Erythroblast (primary cell): ENCODE measurements around the gene CHMP5.

Source experiments
- DNase-seq, 2 experiments: peaks; one replicate each; lab custom pipeline; 2025; lab: John Stamatoyannopoulos, UW
- GATA1 ChIP-seq: IDR thresholded peaks from 2 replicates; pipeline ENCODE4 v1.6.1; 2011; ENCODE audit warnings: low read depth, mild to moderate bottlenecking, control low read depth, low read length, moderate library complexity
- POLR2A ChIP-seq: IDR thresholded peaks from 2 replicates; pipeline ENCODE4 v1.6.1; 2011; ENCODE audit warnings: mild to moderate bottlenecking, low read length

CHMP5 gene

DNA sequence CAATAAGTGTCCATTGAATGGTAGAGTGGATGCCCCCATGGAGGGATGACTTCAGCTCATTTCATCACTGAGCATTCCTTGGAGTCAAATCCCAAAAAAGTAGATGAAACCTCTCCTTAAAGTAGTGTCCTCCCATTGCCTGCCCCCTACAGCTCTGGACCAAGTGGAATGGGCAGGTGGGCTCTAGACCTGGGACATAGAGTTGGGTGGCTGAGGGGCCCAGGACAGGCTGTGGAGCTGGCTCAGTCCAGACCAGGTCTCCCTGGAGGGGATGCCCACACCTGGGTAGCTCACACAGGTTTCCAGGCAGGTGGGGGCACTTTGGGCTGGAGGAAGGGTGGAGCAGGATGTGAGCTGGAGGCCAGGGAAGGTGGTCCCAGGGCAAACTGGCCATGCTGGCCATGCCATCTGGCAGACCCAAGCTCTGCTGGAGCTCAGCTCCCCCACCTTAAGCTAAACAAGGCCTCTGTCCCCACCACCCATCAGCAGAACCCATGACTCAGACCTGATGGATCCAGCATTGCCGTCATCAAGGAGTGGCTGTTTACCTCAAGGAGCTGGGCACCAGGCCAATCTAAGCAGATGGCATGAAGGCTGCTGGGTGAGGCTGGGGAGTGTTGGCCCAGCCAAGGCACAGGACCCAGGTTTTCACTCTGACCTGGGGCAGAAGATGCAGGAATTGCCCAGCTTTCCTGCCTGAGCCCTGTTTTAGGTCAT, 31.1 kb upstream of the CHMP5 start:
- DNase-seq: peak; percentile 36 to 64
- no peak for TF ChIP-seq GATA1

DNA sequence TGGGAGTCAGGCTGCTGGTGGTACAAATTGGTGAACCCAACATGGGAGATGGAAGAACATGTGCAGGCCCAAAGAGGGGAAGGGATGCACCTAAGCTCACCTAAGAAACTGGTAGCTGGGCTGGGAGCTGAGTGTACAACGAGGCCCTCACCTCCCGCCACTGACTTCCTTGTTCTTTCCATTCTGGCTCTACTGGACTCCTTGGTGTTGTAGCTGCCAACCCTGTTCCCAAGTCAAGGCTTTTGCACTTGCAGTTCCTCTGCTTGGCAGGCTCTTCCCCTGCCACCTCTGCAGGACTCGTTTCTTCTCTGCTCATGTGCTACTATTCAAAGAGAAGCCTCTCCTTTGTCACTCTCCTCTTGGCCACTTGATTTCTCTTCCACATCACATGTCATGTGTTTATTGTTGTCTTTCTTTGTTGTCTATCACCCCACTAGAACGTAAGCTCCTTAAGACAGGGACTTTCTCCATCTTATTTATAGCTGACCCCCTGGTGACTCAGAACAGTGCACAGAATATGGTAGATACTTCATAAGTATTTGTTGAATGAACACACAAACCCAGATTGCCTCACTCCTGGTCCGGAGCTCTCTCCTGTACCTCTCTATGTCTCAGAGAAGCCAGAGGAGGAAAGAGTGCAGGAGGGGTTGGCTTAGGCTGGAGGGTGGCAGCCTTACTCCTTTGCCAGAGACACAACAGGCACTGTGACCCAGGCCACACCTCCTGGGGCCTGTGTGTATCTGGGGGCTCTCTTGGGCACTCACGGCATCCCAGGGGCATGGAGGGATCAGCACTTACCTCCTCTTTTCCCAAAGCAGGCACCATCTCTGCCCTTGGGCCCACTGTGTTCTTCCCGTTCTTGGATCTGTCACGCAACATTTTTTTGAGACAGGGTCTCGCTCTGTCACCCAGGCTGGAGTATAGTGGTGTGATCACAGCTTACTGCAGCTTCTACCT, 30.1 kb upstream of the CHMP5 start:
- no peak for TF ChIP-seq GATA1
- TF ChIP-seq POLR2A: no peak
- DNase-seq: no peak

GRCh38 chr9:33236571-33236970, 28.3 kb upstream of the CHMP5 start:
- TF ChIP-seq GATA1 (no peak), POLR2A (no peak)
- no peak for DNase-seq

DNA sequence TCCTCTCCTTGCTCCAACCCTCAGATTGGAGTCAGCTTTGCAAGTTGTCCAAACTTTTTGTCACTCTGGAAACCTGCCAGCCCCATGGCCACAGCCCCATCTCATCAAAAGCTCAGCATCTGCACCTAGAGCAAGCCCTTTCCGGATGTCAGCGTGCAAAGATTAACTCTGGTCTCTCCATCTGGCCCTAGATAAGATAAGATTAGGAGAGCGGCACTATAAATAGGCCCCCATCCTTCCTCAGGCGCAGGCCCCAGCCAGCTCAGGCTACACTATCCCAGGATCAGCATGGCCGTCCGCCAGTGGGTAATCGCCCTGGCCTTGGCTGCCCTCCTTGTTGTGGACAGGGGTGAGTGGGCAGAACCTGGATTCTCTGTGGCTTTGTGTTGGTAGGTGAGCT, 24.9 kb upstream of the CHMP5 start, which contains the start of gene SPINK4:
TSS of gene SPINK4 (plus strand) at position 247 of the 400 bp plus-strand sequence. CDS start at position 289, 42 bp downstream.
- peak; percentile 69 to 92 for DNase-seq

GRCh38 chr9:33241298-33241697, 23.6 kb upstream of the CHMP5 start:
- TF ChIP-seq POLR2A (no peak), GATA1 (no peak)
- DNase-seq: no peak

More for the DNA sequence above, 24.9 kb upstream of the CHMP5 start, which contains the start of gene SPINK4:
- TF ChIP-seq GATA1 (no peak), POLR2A (no peak)

DNA sequence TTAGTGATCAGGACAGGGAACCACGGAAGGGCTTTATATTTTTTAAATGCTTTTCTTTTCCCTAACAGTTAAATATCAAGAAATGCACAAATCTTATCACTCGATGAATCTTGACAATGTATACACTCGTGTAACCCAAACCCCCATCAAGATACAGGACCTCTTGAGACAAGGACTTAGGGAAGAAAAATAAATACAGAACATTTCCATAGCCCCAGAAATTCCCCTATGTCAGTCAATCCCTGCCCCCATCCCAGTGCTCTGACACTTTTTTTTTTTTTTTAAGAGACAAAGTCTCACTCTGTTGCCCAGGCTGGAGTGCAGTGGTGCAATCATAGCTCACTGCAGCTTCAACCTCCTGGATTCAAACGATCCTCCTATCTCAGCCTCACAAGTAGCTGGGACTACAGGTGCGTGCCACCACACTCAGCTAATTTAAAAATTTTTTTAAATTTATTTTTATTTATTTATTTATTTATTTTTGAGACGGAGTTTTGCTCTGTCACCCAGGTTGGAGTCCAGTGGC, 22.2 kb upstream of the CHMP5 start:
- no peak for DNase-seq
- TF ChIP-seq POLR2A (no peak), GATA1 (no peak)

- no peak for TF ChIP-seq GATA1
- no peak for DNase-seq
Measured at GRCh38 chr9:33244137-33244784, 20.6 kb upstream of the CHMP5 start.

DNA sequence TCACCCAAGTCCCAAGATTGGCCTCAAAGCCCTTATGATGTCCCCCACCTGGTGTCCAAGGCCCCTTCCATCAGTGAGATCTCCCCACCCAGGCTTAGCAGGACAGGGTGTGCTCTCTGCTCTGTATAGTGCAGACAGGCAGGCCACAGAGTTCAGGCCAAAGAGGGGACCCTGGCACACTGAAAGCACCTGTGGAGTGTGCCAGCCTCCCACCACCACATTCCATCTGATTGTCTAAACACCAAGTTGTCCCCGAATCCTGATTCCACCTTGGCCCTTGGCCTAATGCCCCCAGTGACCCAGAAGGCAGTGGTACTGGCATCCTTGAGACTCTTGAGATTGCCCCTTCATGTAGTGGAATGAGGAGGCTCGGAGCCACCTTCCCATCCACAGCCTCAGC, 19.5 kb upstream of the CHMP5 start:
- TF ChIP-seq GATA1 (no peak), POLR2A (no peak)
- DNase-seq: no peak

DNA sequence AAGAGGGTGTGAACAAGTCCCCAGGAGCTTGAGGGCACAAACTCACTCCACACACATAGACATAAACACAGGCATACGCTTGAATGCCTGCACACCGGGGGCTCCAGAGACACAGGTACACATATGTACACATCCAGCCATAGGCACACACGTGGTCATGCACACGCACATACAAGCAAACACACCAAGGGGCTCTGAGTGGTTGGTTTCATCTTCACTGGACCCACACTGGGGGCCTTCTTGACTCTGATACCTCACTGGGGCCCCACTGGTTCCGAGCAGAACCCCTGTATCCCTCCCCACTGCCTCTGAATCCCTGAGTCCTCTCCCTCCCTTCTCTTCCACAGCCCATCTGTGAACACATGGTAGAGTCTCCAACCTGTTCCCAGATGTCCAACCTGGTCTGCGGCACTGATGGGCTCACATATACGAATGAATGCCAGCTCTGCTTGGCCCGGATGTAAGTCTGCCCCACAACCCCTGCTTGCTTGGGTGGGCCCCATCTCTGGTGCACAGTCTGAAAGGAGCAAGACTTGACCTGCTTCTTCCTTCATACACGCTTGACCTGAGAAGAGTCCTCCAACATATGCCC, 18.5 kb upstream of the CHMP5 start:
- no peak for DNase-seq
- TF ChIP-seq POLR2A: no peak
- no peak for TF ChIP-seq GATA1

DNA sequence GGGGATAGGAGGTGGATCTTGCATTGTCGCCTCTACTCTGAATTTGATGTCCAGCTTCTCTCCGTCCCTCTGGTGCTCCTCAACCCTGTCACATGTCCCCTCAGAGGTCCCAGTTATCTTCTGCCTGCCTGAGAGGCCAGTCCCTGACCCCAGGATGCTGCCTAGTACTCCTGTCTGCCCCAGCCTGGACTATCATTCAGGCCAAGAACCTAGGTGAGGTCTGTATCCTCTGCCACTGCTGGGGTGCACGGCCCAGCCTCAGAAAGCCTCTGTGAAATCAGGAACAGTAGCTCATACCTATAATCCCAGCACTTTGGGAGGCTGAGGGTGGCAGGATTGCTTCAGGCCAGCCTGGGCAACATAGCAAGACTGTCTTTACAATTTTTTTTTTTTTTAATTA, 16.2 kb upstream of the CHMP5 start:
- no peak for TF ChIP-seq POLR2A
- TF ChIP-seq GATA1: no peak
- DNase-seq: no peak

GRCh38 chr9:33249087-33249658, 15.7 kb upstream of the CHMP5 start:
- no peak for DNase-seq
- TF ChIP-seq POLR2A: no peak
- TF ChIP-seq GATA1: no peak

GRCh38 chr9:33249983-33250382, 14.9 kb upstream of the CHMP5 start:
- no peak for DNase-seq
- TF ChIP-seq POLR2A (no peak), GATA1 (no peak)

GRCh38 chr9:33250458-33250995, 14.3 kb upstream of the CHMP5 start:
- DNase-seq: no peak

More at GRCh38 chr9:33250458-33250995, 14.3 kb upstream of the CHMP5 start:
- TF ChIP-seq GATA1 (no peak), POLR2A (no peak)
